ENCODE results near the gene NFIA. TPM values are rescaled to one million over a fixed set of nuclear protein-coding genes. Genes with fewer than 3 reads are reported as not detected.

NFIA gene
- total and polyA plus RNA-seq, 4 experiments from 2014 or later, result 5.1 to 7.3 (median 6.7) TPM

- Histone ChIP-seq H3K4me1 (ENCODE audit: insufficient read depth, low read length) (peaks cover 9% of the 10 kb centered on the region), H3K36me3 (ENCODE audit: insufficient read depth, low read length) (no peaks in the 10 kb centered on the region), H3K4me3 (ENCODE audit: low read length in 2 of 2) (no peak overlapping the region), H3K27ac (ENCODE audit: low read depth, low read length) (no peak overlapping the region), H3K9me3 (ENCODE audit: control insufficient read depth in 1 of 2, low read length in 2 of 2) (no peaks in the 10 kb centered on the region), H3K27me3 (ENCODE audit: insufficient read depth, low read length) (no peaks in the 10 kb centered on the region)
- H3K36me3 Mint-ChIP-seq, result peaks cover 0 to 1% of the 10 kb centered on the region in 2 donors
- H3K9me3 Mint-ChIP-seq, result no peaks in the 10 kb centered on the region
- ChIA-PET CTCF (ENCODE audit: partially characterized antibody) (no interaction called here), POLR2A (ENCODE audit: partially characterized antibody) (no interaction called here)
- DNase-seq, result no peak
- intact Hi-C loops (cut with micrococcal nuclease), result no loop called here
- no peaks in the 10 kb centered on the region for H3K27me3 Mint-ChIP-seq
- H3K27ac Mint-ChIP-seq, result no peak overlapping the region
- H3K4me3 Mint-ChIP-seq, result no peak overlapping the region
- H3K4me1 Mint-ChIP-seq, result peaks cover 7 to 21% (median 13%) of the 10 kb centered on the region in 4 donors
Measured at GRCh38 chr1:61158591-61158990, 76.2 kb downstream of the NFIA start.

- Mint-ChIP-seq H3K36me3 (peaks cover 0 to 1% of the 10 kb centered on the region in 2 donors), H3K27ac (no peak overlapping the region), H3K9me3 (no peaks in the 10 kb centered on the region), H3K4me1 (peaks cover 7 to 21% (median 13%) of the 10 kb centered on the region in 4 donors), H3K27me3 (no peaks in the 10 kb centered on the region), H3K4me3 (no peak overlapping the region)
- no peak overlapping the region for H3K27ac ChIP-seq (ENCODE audit: low read depth, low read length)
- no peak for DNase-seq
- ChIA-PET POLR2A (ENCODE audit: partially characterized antibody) (no interaction called here), CTCF (ENCODE audit: partially characterized antibody) (no interaction called here)
- intact Hi-C loops (cut with micrococcal nuclease), result no loop called here
- no peaks in the 10 kb centered on the region for H3K36me3 ChIP-seq (ENCODE audit: insufficient read depth, low read length)
- H3K4me3 ChIP-seq (ENCODE audit: low read length in 2 of 2), result no peak overlapping the region
- H3K27me3 ChIP-seq (ENCODE audit: insufficient read depth, low read length), result no peaks in the 10 kb centered on the region
- peaks cover 9% of the 10 kb centered on the region for H3K4me1 ChIP-seq (ENCODE audit: insufficient read depth, low read length)
- H3K9me3 ChIP-seq (ENCODE audit: control insufficient read depth in 1 of 2, low read length in 2 of 2), result no peaks in the 10 kb centered on the region
Measured at GRCh38 chr1:61160526-61160925, 78.2 kb downstream of the NFIA start.

- H3K27me3 ChIP-seq (ENCODE audit: insufficient read depth, low read length), result no peaks in the 10 kb centered on the region
- Mint-ChIP-seq H3K27ac (no peak overlapping the region), H3K9me3 (no peaks in the 10 kb centered on the region), H3K4me3 (no peak overlapping the region), H3K36me3 (peaks cover 0 to 1% of the 10 kb centered on the region in 2 donors), H3K27me3 (no peaks in the 10 kb centered on the region), H3K4me1 (peaks cover 3 to 10% (median 6%) of the 10 kb centered on the region in 4 donors)
- H3K9me3 ChIP-seq (ENCODE audit: control insufficient read depth in 1 of 2, low read length in 2 of 2), result no peaks in the 10 kb centered on the region
- no peak for DNase-seq
- no peak overlapping the region for H3K27ac ChIP-seq (ENCODE audit: low read depth, low read length)
- peaks cover 4% of the 10 kb centered on the region for H3K4me1 ChIP-seq (ENCODE audit: insufficient read depth, low read length)
- intact Hi-C loops (cut with micrococcal nuclease), result no loop called here
- ChIA-PET POLR2A (ENCODE audit: partially characterized antibody) (no interaction called here), CTCF (ENCODE audit: partially characterized antibody) (no interaction called here)
- H3K4me3 ChIP-seq (ENCODE audit: low read length in 2 of 2), result no peak overlapping the region
- H3K36me3 ChIP-seq (ENCODE audit: insufficient read depth, low read length), result no peaks in the 10 kb centered on the region
Measured at GRCh38 chr1:61162520-61163258, 80.3 kb downstream of the NFIA start.

GRCh38 chr1:61163355-61163754 is 81.0 kb downstream of the NFIA start:
- Histone ChIP-seq H3K9me3 (ENCODE audit: control insufficient read depth in 1 of 2, low read length in 2 of 2) (no peaks in the 10 kb centered on the region), H3K27ac (ENCODE audit: low read depth, low read length) (no peak overlapping the region), H3K4me1 (ENCODE audit: insufficient read depth, low read length) (no peaks in the 10 kb centered on the region), H3K36me3 (ENCODE audit: insufficient read depth, low read length) (no peaks in the 10 kb centered on the region), H3K4me3 (ENCODE audit: low read length in 2 of 2) (no peak overlapping the region), H3K27me3 (ENCODE audit: insufficient read depth, low read length) (no peaks in the 10 kb centered on the region)
- POLR2A ChIA-PET (ENCODE audit: partially characterized antibody), result no interaction called here
- CTCF ChIA-PET (ENCODE audit: partially characterized antibody), result interaction anchor here (1.2 kb wide), 1 partner anchor 114 kb away, joined by 4 read pairs; no protein-coding TSS in a partner anchor
- Mint-ChIP-seq H3K4me1 (peaks cover 2 to 6% (median 3%) of the 10 kb centered on the region in 4 donors), H3K27ac (no peak overlapping the region), H3K36me3 (peaks cover 0 to 1% of the 10 kb centered on the region in 2 donors), H3K4me3 (no peak overlapping the region), H3K9me3 (no peaks in the 10 kb centered on the region), H3K27me3 (no peaks in the 10 kb centered on the region)
- intact Hi-C loops (cut with micrococcal nuclease), result no loop called here
- no peak for DNase-seq

- Histone ChIP-seq H3K9me3 (ENCODE audit: control insufficient read depth in 1 of 2, low read length in 2 of 2) (no peaks in the 10 kb centered on the region), H3K27me3 (ENCODE audit: insufficient read depth, low read length) (no peaks in the 10 kb centered on the region), H3K27ac (ENCODE audit: low read depth, low read length) (no peak overlapping the region), H3K4me3 (ENCODE audit: low read length in 2 of 2) (no peak overlapping the region), H3K4me1 (ENCODE audit: insufficient read depth, low read length) (no peaks in the 10 kb centered on the region), H3K36me3 (ENCODE audit: insufficient read depth, low read length) (no peaks in the 10 kb centered on the region)
- Mint-ChIP-seq H3K27ac (no peak overlapping the region), H3K4me3 (no peak overlapping the region), H3K27me3 (no peaks in the 10 kb centered on the region), H3K9me3 (no peaks in the 10 kb centered on the region), H3K36me3 (peaks cover 0 to under 1% of the 10 kb centered on the region in 2 donors), H3K4me1 (peaks cover 0 to 2% (median 0%) of the 10 kb centered on the region in 4 donors)
- POLR2A ChIA-PET (ENCODE audit: partially characterized antibody), result no interaction called here
- DNase-seq, result no peak
- CTCF ChIA-PET (ENCODE audit: partially characterized antibody), result interaction anchor here (1.5 to 1.8 kb wide), 2 partner anchors 116 to 122 kb away, joined by 3 to 5 read pairs; no protein-coding TSS in a partner anchor
- intact Hi-C loops (cut with micrococcal nuclease), result no loop called here
Measured at GRCh38 chr1:61165402-61165801, 83.0 kb downstream of the NFIA start.

GRCh38 chr1:61167309-61167708 is 84.9 kb downstream of the NFIA start:
- no peaks in the 10 kb centered on the region for H3K36me3 ChIP-seq (ENCODE audit: insufficient read depth, low read length)
- H3K4me1 Mint-ChIP-seq, result no peaks in the 10 kb centered on the region
- no peak for DNase-seq
- no peaks in the 10 kb centered on the region for H3K9me3 ChIP-seq (ENCODE audit: control insufficient read depth in 1 of 2, low read length in 2 of 2)
- POLR2A ChIA-PET (ENCODE audit: partially characterized antibody), result no interaction called here
- CTCF ChIA-PET (ENCODE audit: partially characterized antibody), result interaction anchor here (0.7 to 2.8 kb wide), 2 partner anchors 118 to 220 kb away, joined by 3 to 8 read pairs; no protein-coding TSS in a partner anchor
- H3K27me3 ChIP-seq (ENCODE audit: insufficient read depth, low read length), result no peaks in the 10 kb centered on the region
- no peak overlapping the region for H3K4me3 ChIP-seq (ENCODE audit: low read length in 2 of 2)
- no peaks in the 10 kb centered on the region for H3K9me3 Mint-ChIP-seq
- H3K36me3 Mint-ChIP-seq, result no peaks in the 10 kb centered on the region
- H3K4me1 ChIP-seq (ENCODE audit: insufficient read depth, low read length), result no peaks in the 10 kb centered on the region
- H3K27me3 Mint-ChIP-seq, result no peaks in the 10 kb centered on the region
- intact Hi-C loops (cut with micrococcal nuclease), result no loop called here
- H3K27ac ChIP-seq (ENCODE audit: low read depth, low read length), result no peak overlapping the region
- H3K27ac Mint-ChIP-seq, result no peak overlapping the region
- H3K4me3 Mint-ChIP-seq, result no peak overlapping the region

- Mint-ChIP-seq H3K36me3 (no peaks in the 10 kb centered on the region), H3K27me3 (no peaks in the 10 kb centered on the region), H3K4me1 (no peaks in the 10 kb centered on the region), H3K4me3 (no peak overlapping the region), H3K27ac (no peak overlapping the region), H3K9me3 (no peaks in the 10 kb centered on the region)
- ChIA-PET CTCF (ENCODE audit: partially characterized antibody) (interaction anchor here (2.8 kb wide), 1 partner anchor 119 kb away, joined by 8 read pairs; no protein-coding TSS in a partner anchor), POLR2A (ENCODE audit: partially characterized antibody) (interaction anchor here (1.2 kb wide), 1 partner anchor 92 kb away, joined by 3 read pairs; no protein-coding TSS in a partner anchor)
- Histone ChIP-seq H3K27me3 (ENCODE audit: insufficient read depth, low read length) (no peaks in the 10 kb centered on the region), H3K36me3 (ENCODE audit: insufficient read depth, low read length) (no peaks in the 10 kb centered on the region), H3K9me3 (ENCODE audit: control insufficient read depth in 1 of 2, low read length in 2 of 2) (no peaks in the 10 kb centered on the region), H3K27ac (ENCODE audit: low read depth, low read length) (no peak overlapping the region), H3K4me1 (ENCODE audit: insufficient read depth, low read length) (no peaks in the 10 kb centered on the region), H3K4me3 (ENCODE audit: low read length in 2 of 2) (no peak overlapping the region)
- no peak for DNase-seq
- intact Hi-C loops (cut with micrococcal nuclease), result no loop called here
Measured at GRCh38 chr1:61169045-61169444, 86.7 kb downstream of the NFIA start.

Data from CD4-positive, alpha-beta memory T cell (primary cell).